Stimulated activated CD4-positive, alpha-beta T cell treated with anti-CD3 and anti-CD28 coated beads, Interleukin-2, amount 100 ng/mL, for 48 hours (primary cell): ENCODE measurements around the gene SLC26A5.
A peak's percentile ranks its signal among the peaks of the same experiment; 100 is the strongest.

Experiments
- DNase-seq, 2 donors: peaks; one replicate each; pipeline ENCODE4 v3.0.0-alpha.2; 2020

SLC26A5 gene

GRCh38 chr7:103398483-103399127 lies 47.4 kb downstream of the SLC26A5 start:
- no peak for DNase-seq

GRCh38 chr7:103396471-103396870 lies 49.5 kb downstream of the SLC26A5 start:
- no peak for DNase-seq

GRCh38 chr7:103395071-103395470 lies 50.9 kb downstream of the SLC26A5 start:
- no peak for DNase-seq

GRCh38 chr7:103394566-103394965 lies 51.4 kb downstream of the SLC26A5 start:
- no peak for DNase-seq

- no peak for DNase-seq
These were observed 54.0 kb downstream of the SLC26A5 start for GRCh38 chr7:103391976-103392375.

GRCh38 chr7:103391150-103391549 lies 54.9 kb downstream of the SLC26A5 start:
- DNase-seq, result no peak

- DNase-seq, result no peak
These were observed 56.7 kb downstream of the SLC26A5 start for GRCh38 chr7:103389263-103389662.

GRCh38 chr7:103388469-103389140 lies 57.4 kb downstream of the SLC26A5 start:
- no peak for DNase-seq

GRCh38 chr7:103387242-103387641 lies 58.8 kb downstream of the SLC26A5 start:
- no peak for DNase-seq

GRCh38 chr7:103382032-103382402 lies 64.0 kb downstream of the SLC26A5 start:
- no peak for DNase-seq

- DNase-seq, result no peak
These were observed 64.6 kb downstream of the SLC26A5 start for GRCh38 chr7:103381280-103382031.

- no peak for DNase-seq
These were observed 65.4 kb downstream of the SLC26A5 start for GRCh38 chr7:103380395-103381191.

- DNase-seq, result no peak
These were observed 66.6 kb downstream of the SLC26A5 start for GRCh38 chr7:103379270-103379975.

- DNase-seq, result no peak
These were observed 72.0 kb downstream of the SLC26A5 start for GRCh38 chr7:103373866-103374643.

- DNase-seq, result no peak
These were observed 76.6 kb downstream of the SLC26A5 start for GRCh38 chr7:103369432-103369831.

- DNase-seq, result no peak
These were observed 96.2 kb downstream of the SLC26A5 start for GRCh38 chr7:103349805-103350204.

GRCh38 chr7:103348959-103349358 lies 97.0 kb downstream of the SLC26A5 start:
- no peak for DNase-seq

GRCh38 chr7:103348452-103348851 lies 97.6 kb downstream of the SLC26A5 start:
- DNase-seq, result no peak

GRCh38 chr7:103347507-103348267 lies 98.3 kb downstream of the SLC26A5 start, which contains the start of gene PSMC2:
PSMC2 (plus strand) TSS chr7:103347643; CDS start chr7:103347712, 69 bp downstream.
- DNase-seq, result peak; percentile 71 to 80

- DNase-seq, result no peak
These were observed 99.6 kb downstream of the SLC26A5 start for GRCh38 chr7:103346396-103346795.
